A673 (cell line): ENCODE results near the gene RIT2.

Experiments used
- CTCF ChIP-seq: fragments of 300-800, 200-600 bp; sonication (generic); conservative IDR thresholded peaks from 2 replicates; pipeline ENCODE4 v1.5.1; 2017; ENCODE audit warnings: low read depth, mild to moderate bottlenecking, antibody characterized with exemption, low read length, moderate library complexity, mixed read lengths
- EZH2 ChIP-seq: fragments of 200-600 bp; sonication (generic); IDR thresholded peaks from 2 replicates; pipeline ENCODE4 v1.6.1; 2017; ENCODE audit warnings: borderline replicate concordance, low read depth, mild to moderate bottlenecking, mixed read lengths, antibody characterized with exemption, low read length; ENCODE audit not compliant: poor library complexity, severe bottlenecking

GRCh38 chr18:43060020-43060419 is 55.5 kb downstream of the RIT2 start:
- TF ChIP-seq CTCF (no peak), EZH2 (no peak)
